Measurements from ENCODE around the gene MIEN1. TPM values are rescaled to one million over a fixed set of nuclear protein-coding genes. Genes with fewer than 3 reads are reported as not detected.
"Not testable (repeated sequence)": the region's sequence is repeated elsewhere in the genome, so short reads cannot be mapped to it uniquely, and the experiment has no call there.

MIEN1 gene
- total RNA-seq, 1 experiment from 2014 or later = 28.0 TPM

DNA sequence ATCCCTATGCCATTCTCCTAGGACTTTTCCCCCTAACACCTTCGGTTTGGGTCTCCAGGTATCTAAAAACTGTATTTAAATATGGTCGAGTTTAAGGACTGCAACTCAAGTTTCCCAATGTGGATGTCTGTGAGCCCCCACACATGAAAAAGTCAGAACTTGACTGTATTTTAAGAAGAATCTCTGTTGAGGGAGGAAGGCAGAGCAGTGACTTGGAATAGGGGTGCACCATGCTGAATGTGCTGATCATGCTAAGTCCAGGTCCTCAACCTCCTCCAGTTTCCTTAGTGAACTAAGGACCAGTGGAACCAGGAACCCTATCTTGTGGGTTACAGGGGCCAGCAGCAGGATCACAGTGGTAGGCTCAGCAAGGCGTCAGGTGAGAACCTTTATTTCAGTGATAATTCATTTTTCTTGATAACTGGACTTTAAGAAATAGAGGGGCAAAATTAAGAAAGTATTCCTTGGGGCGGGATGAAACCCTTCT lies 26.9 kb upstream of the MIEN1 start:
- in situ Hi-C loops (cut with HindIII; ENCODE audit: low sequenced_read_pairs) = no loop called here

DNA sequence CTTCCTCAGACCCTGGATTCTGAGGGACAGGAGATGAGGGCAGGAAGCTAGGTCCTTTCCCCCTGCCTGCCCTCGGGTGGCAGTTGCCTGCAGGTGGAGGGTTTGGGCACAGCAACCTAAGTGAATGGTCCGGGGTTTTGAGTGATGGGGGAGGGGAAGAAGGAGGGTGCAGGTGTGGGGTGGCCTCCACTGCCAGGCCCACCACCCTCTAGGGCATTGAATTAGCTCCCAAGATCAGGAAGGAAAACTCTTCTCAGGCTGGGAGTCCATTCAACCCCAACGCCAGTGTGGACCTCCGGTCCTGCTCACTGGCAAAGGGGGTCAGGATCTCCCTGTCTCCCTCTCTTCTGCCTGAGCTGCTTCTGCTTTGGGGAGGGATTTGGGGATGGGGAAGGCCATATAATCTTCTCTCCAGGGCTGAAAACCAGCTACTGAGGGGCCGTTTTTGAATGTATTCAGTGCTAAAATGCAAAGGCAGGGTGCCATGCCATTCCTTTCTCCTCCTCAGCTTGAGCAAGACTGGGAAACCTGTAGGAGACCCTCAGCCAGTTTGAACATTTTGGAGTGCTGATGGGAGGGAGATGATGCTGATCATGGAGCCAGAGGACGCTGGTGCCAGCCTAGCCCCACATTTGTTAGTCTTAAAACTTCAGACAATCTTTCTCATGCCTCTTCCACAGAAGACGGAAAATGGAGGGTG lies 26.2 kb upstream of the MIEN1 start:
- no peak for DNase-seq (ENCODE audit: low spot score)
- in situ Hi-C loops (cut with HindIII; ENCODE audit: low sequenced_read_pairs) = no loop called here

More for the DNA sequence above, 26.9 kb upstream of the MIEN1 start:
- DNase-seq (ENCODE audit: low spot score) = no peak

DNA sequence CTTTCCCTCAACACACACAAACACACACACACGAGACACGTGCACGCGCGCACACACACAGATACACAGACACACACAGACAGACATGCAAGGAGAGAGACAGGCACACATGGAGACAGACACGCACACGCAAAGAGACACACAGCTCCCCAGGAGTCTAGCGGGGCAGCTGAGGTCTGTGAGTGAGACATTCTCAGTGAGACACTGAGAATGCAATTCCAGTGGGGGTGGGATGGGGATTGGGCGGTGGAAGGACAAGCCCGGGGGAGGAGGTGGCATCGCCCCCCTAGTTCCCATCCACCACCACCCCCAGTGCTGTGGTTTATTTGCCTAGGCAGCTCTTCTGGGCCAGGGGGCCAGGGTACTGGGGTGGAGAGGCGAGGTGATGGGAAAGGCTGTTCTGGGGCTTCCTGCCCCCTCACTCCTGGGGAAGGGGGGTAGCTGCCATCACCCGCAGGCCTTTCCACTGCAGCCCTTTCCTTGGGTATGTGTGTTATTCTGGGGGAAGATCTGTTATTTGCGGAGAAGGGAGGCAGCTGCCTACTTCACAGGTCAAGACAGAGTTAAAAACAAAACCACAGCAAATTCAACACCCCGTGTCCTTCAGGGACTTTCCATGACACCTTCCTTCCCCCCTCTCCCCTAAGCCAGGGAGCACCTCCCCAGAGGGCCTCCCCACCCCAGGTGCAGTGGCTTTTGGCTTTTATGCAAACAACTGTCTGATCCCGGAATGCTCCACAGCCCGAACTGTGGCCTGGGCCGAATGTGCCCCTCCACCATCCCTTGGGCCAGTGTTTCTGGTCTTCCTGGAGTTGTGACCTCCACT lies 25.4 kb upstream of the MIEN1 start:
- no peak for DNase-seq (ENCODE audit: low spot score)
- in situ Hi-C loops (cut with HindIII; ENCODE audit: low sequenced_read_pairs) = no loop called here

DNA sequence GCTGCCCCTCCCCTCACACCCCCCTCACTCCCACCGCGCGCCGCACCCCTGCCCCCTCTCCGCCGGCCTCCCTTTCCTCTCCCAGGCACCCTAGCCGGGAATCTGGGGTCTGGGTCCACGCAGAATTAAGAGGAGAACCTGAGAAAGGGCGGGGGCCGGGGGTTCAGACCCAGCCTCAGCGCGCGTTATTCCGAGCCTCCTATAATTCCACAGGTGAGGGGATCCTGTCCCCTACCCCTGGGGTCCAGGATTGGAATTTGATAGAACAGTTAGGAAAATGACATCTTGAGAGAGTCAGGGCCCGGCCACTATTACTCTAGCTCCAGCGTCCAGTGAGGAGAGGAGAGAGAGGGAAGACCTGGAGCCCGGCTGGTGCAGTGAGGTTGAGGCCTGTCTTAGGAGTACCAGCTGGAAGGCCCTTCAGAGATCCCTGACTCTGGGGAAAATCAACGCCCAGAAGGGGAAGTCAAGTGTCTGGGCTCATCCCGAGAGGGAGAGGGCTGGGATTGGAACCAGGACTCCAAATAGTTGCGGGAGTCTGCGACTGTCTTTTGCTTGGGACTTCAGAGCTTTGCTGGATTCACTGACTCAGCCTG lies 24.7 kb upstream of the MIEN1 start:
- in situ Hi-C loops (cut with HindIII; ENCODE audit: low sequenced_read_pairs) = no loop called here
- DNase-seq (ENCODE audit: low spot score) = peak; percentile 21

DNA sequence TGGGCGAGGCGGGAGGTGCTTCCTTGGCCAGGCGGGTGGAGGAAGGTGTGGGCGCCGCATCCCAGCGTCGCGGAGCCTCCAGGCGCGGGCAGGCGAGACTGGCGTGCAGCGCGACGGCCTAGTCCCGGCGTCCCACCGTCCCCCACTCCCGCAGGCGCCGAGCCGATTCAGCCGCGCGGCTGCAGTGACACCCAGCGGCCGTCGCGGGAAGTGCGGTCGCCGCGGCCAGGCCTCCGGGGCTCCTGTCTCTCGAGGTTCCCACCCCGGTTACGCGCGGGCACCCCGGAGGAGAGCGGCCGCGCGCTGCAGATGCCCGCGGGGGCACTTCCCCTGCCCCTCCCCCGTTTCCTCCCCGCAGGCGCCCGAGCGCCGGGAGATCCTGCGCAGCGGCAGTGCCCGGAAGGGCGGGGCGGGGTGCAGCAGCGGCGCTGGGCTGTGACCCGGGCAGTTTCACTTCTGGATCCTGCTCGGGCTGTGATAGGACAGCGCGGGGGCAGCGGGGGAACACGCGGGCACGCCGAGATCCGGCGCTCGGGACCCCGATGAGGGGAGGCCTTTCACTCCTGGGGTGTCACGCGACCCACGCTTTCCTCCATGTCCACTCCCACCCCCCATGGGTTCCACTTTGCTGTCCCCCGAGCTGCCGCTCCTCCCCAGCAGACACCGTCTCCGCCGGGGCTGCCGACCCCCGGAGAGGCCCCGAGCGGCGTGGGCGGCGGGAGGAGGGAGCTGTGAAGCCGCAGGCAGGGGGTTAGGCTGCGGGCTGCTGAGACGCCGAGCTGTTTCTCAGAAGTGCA lies 24.0 kb upstream of the MIEN1 start:
- in situ Hi-C loops (cut with HindIII; ENCODE audit: low sequenced_read_pairs) = no loop called here
- DNase-seq (ENCODE audit: low spot score) = peak; percentile 68

DNA sequence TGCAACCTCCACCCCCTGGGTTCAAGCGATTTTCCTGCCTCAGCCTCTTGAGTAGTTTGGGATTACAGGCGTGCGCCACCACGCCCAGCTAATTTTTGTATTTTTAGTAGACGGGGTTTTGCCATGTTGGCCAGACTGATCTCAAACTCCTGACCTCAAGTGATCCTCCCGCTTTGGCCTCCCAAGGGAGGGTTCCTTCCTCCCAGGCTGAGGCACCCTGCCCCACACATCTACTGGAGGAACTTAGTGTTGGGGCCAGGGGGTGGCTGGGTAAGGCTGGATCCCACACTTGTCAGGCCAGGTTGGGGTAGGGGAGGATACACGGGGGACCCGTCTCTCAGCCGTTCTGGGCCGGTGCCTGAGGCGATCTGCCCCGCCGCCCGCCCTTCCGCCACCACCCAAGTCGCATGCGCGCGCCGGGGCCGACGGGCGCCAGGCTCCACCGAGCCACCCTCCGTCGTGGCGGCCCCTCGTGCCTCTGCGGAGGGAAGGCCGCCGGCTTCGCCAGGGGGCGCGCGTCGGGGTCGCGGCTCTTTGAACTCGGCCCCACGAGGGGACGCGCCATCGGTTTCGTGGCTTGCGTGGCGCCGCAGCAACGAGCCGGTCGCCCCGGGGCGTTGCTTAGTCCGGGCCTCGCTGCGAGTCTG lies 23.3 kb upstream of the MIEN1 start:
- no peak for DNase-seq (ENCODE audit: low spot score)
- in situ Hi-C loops (cut with HindIII; ENCODE audit: low sequenced_read_pairs) = no loop called here

DNA sequence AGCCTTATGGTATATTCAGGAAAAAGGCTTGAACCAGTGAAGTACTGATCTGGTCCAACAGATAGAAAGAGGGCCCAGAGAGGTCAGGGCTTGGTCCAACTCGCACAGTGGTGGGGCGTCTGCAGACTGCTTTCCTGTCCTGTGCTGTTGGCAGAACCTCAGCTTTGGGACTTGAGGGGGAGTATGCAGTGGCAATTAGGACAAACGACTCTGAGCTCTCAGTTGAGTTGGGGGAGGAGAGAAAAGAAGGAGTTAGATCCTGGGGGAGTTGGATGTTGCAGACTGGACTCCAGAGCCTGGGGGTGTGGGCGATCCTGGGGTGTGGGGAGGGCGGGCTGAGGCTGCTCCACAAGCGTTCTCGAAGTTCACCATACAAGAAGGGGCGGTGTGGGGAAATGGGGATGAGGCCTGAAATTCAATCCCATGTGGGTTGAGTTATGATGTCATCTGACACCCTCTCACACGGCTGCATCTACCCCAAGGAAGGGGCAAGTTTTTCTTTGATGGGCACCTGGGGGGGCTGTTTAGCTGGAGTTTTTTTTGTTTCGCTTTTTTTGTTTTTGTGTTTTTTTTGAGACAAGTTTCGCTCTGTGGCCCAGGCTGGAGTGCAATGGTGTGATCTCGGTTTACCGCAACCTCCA lies 22.0 kb upstream of the MIEN1 start:
- in situ Hi-C loops (cut with HindIII; ENCODE audit: low sequenced_read_pairs) = no loop called here

DNA sequence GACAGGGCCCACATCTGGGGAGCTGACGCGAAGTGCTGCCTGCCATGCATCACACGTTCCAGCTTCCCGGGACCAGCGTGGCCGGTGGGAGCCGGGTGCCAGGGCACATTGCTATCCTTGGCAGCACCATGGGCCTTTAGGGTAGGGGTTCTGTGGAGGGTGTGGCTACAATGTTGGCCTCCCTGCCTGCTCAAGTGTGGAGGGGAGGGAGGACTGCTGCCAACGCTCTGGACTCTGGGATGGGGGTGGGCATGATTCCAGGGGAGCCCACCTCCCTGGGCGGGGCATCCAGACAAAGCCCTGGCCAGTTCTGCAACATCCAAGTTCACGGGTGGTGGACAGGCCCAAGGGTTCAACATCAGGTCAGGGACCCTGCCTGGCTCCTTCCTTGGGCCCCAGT lies 21.3 kb upstream of the MIEN1 start:
- in situ Hi-C loops (cut with HindIII; ENCODE audit: low sequenced_read_pairs) = no loop called here
- no peak for DNase-seq (ENCODE audit: low spot score)

More for the DNA sequence above, 22.0 kb upstream of the MIEN1 start:
- no peak for DNase-seq (ENCODE audit: low spot score)

DNA sequence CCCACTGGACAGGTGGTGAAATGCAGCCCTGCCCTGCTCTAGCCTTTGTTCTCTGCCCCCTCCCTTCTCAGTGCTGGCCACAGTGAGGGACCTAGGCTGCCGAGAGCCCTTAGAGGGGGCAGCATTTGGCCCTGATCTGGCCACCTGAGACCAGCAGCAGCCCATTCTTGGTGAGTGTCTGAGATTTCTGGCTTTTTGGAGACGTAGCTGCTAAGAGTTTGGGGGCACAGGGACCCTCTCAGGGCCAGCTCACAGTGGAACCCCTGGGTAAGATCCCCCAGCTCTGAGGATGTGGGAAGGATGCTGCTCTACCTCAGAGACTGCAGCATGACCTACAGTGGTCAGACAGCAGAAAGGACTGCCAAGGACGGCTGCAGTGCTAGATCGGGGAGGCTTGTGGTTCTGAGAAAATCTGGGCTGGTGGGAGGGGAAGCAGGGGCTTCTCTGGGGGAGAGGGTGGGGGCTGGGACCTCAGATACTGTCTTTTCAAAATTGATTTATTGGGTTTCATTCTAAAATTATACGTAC lies 20.7 kb upstream of the MIEN1 start:
- in situ Hi-C loops (cut with HindIII; ENCODE audit: low sequenced_read_pairs) = no loop called here
- no peak for DNase-seq (ENCODE audit: low spot score)

DNA sequence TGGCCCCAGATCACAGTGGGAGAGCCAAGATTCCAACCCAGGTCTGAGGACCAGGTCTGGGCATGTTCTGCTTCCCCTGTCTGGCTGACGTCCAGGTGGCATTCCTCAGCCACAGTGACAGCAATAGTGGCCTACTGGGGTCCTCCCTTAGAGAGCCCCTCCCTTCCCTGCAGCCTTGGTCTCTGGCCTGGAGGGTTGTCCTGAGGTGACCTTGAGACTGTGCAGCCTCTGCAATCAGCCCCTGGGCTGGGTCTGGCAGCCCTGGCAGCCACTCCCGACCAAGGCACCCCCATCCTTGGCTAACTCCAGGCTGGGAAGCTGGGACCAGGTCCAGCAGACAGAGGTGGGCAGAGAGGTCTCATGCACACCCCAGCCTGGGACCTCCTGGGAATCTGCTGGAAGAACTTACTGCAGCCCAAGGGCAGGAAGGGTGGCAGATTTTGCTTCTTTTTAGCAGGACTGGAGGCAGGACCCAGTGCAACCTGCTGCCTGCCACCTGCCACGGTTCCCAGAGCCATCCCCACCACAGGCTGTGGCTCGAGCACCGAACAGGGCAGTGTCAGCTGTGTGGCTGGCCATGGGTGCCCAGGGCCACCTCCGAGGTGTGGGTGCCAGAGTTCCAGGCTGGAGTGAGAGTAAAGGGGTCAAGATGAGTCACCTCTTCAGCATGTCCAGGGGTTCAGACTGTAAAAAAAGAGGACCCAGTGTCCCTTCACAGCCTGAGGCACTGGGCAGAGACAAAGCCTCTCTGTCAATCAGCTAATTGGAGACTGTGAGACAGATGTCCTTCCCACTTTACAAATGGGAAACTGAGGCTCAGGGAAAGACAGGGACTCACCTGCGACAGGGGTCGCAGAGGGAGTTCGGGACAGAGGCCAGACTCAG lies 20.0 kb upstream of the MIEN1 start:
- in situ Hi-C loops (cut with HindIII; ENCODE audit: low sequenced_read_pairs) = no loop called here
- DNase-seq (ENCODE audit: low spot score) = no peak

DNA sequence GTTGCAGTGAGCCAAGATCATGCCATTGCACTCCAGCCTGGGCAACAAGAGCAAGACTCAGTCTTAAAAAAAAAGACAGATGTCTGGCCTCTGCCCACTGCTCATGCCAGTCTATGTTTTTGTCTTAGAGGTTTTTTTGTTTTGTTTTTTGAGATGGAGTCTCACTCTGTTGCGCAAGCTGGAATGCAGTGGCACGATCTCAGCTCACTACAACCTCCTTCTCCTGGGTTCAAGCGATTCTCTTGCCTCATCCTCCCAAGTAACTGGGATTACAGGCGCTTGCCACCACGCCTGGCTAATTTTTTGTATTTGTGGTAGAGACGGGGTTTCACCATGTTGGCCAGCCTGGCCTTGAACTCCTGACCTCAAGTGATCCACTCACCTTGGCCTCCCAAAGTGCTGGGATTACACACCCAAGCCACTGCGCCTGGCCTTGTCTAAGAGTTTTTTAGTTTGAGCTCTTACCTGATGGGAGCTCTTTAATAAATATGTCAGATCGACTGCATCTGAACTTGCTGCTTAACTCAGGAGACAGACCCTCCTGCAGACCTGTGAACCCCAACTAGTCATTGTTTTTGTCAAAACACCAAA lies 18.2 kb upstream of the MIEN1 start:
- DNase-seq (ENCODE audit: low spot score); in situ Hi-C loops (cut with HindIII; ENCODE audit: low sequenced_read_pairs): not testable (repeated sequence)

DNA sequence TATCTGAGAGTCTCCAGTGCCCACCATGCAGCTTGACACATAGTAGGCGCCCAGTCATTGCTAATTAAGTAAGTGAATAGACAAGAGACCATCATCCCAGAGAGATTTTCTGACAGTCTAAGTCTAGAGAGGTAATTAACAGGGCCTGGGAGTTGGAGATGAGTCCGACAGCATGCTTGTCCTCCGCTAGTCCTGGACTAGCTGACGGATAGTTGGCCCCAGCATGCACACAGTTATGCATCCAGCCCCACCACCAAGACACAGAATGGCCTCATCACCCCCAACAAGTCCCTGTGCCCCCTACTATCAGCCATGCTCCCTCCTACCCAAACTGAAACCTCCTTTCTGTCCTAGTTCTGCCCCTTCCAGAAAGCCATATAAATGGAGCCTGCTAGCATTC lies 17.4 kb upstream of the MIEN1 start:
- in situ Hi-C loops (cut with HindIII; ENCODE audit: low sequenced_read_pairs) = no loop called here
- DNase-seq (ENCODE audit: low spot score) = no peak

DNA sequence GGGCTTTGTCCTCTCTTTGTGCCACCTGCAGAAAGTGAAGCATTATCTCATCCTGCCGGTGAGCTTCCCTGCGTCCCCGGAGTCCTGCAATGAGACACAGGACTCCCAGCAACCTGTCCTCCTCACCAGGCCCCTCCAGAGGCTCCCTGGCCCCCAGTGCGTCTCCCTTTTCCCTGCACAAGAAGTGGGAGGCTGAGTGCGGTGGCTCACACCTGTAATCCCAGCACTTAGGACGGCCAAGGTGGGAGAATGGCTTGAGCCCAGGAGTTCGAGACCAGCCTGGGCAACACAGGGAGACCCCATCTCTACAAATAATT lies 15.8 kb upstream of the MIEN1 start:
- in situ Hi-C loops (cut with HindIII; ENCODE audit: low sequenced_read_pairs) = no loop called here
- no peak for DNase-seq (ENCODE audit: low spot score)

DNA sequence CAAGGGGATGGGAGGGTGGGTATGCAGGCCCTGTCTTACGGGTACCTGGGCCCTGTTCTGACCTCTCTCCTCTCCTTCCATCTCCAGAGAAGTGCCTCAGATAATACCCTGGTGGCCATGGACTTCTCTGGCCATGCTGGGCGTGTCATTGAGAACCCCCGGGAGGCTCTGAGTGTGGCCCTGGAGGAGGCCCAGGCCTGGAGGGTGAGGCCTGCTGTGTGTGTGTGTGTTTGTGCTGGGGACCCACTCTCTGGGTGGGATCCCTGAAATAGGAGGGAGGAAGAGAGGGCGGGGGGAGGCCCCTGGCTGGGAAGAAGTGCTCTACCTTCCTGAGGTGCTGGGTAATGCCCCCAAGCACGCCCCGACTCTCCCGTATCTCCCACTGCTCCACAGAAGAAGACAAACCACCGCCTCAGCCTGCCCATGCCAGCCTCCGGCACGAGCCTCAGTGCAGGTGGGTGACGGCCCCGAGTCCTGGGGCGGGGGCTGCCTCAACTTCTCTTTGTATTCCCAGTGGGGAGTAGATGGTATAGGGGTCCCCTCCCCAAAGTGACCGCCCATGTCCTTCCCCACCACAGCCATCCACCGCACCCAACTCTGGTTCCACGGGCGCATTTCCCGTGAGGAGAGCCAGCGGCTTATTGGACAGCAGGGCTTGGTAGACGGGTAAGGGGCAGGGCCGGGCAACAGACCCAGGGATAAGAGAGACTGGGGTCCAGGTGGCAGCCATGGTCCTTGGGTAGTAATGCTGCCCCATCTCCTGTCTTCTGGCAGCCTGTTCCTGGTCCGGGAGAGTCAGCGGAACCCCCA lies 15.2 kb upstream of the MIEN1 start:
- in situ Hi-C loops (cut with HindIII; ENCODE audit: low sequenced_read_pairs) = no loop called here
- DNase-seq (ENCODE audit: low spot score) = no peak

DNA sequence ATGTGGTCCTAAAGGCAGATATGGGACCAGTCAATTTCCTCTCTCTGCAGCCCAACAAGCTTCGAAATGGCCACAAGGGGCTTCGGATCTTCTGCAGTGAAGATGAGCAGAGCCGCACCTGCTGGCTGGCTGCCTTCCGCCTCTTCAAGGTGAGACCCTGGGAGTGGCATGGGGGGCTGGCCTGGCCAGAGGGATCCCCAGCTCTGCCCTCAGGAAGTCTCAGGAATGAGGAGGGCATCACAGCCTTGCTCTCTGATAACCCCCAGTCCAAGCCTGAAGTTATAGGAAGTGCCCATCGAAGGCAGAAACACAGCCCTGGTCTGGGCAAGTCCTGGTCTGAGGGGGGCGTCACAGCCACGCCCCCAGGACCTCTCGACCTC lies 14.5 kb upstream of the MIEN1 start:
- DNase-seq (ENCODE audit: low spot score) = no peak
- in situ Hi-C loops (cut with HindIII; ENCODE audit: low sequenced_read_pairs) = no loop called here

DNA sequence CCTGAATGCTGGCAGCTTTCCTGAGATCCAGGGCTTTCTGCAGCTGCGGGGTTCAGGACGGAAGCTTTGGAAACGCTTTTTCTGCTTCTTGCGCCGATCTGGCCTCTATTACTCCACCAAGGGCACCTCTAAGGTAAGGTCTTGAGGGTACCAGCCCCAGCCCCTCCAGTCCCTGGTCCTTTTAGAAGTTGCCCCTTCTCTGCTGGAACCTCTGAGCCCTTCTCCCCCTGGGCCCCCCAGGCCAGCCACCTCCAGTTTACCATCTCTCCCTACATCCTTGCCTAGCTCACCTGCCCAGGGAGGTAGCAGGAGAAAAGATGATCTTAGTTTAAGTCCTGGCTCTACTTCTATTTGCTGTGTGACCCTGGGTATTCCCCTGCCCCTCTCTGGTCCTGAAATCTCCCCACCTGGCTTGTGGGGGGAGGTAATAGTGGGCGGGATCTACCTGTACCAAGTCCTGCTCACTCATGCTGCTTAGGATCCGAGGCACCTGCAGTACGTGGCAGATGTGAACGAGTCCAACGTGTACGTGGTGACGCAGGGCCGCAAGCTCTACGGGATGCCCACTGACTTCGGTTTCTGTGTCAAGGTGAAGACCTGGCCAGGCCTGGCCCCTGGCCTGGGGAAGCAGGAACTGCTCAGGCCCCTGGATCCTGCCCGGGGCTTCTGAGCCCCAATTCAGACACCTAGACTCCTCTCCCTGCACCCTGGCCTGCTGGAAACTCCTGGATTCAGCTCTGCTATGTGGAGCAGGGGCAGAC lies 13.9 kb upstream of the MIEN1 start:
- no peak for DNase-seq (ENCODE audit: low spot score)
- in situ Hi-C loops (cut with HindIII; ENCODE audit: low sequenced_read_pairs) = no loop called here
